ENCODE data around the gene MT1F. TPM values are rescaled to one million over a fixed set of nuclear protein-coding genes. Genes with fewer than 3 reads are reported as not detected.

MT1F gene
- total RNA-seq, 1 donor from 2014 or later = 3.4 TPM

DNA sequence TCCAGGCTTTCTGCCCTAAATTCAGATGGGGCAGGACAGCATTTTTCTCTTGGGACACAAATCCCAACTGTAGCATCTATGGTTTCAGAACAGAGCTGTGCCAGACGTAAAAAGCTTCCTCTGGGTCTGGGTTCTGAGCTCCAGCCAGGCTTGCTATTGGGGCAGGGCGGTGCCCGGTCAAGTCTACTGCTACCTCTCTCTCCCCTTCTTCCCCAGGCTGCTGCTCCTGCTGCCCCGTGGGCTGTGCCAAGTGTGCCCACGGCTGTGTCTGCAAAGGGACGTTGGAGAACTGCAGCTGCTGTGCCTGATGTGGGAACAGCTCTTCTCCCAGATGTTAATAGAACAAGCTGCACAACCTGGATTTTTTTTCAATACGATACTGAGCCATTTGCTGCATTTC is 24.2 kb upstream of the MT1F start:
- Mint-ChIP-seq H3K9me3 (ENCODE audit: unreplicated experiment) (peaks cover 9% of the 10 kb centered on the region), H3K4me1 (ENCODE audit: low read depth, unreplicated experiment) (peaks cover 14% of the 10 kb centered on the region), H3K36me3 (ENCODE audit: unreplicated experiment) (no peaks in the 10 kb centered on the region), H3K4me3 (ENCODE audit: unreplicated experiment) (no peak overlapping the region), H3K27me3 (ENCODE audit: unreplicated experiment) (peaks cover 34% of the 10 kb centered on the region), H3K27ac (ENCODE audit: unreplicated experiment) (no peak overlapping the region)
- TF ChIP-seq, protein P1, sequence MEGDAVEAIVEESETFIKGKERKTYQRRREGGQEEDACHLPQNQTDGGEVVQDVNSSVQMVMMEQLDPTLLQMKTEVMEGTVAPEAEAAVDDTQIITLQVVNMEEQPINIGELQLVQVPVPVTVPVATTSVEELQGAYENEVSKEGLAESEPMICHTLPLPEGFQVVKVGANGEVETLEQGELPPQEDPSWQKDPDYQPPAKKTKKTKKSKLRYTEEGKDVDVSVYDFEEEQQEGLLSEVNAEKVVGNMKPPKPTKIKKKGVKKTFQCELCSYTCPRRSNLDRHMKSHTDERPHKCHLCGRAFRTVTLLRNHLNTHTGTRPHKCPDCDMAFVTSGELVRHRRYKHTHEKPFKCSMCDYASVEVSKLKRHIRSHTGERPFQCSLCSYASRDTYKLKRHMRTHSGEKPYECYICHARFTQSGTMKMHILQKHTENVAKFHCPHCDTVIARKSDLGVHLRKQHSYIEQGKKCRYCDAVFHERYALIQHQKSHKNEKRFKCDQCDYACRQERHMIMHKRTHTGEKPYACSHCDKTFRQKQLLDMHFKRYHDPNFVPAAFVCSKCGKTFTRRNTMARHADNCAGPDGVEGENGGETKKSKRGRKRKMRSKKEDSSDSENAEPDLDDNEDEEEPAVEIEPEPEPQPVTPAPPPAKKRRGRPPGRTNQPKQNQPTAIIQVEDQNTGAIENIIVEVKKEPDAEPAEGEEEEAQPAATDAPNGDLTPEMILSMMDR (IDR thresholded peaks at IDR 0.05; ENCODE audit: partially characterized antibody, unreplicated experiment) = no peak
- no peak for DNase-seq

DNA sequence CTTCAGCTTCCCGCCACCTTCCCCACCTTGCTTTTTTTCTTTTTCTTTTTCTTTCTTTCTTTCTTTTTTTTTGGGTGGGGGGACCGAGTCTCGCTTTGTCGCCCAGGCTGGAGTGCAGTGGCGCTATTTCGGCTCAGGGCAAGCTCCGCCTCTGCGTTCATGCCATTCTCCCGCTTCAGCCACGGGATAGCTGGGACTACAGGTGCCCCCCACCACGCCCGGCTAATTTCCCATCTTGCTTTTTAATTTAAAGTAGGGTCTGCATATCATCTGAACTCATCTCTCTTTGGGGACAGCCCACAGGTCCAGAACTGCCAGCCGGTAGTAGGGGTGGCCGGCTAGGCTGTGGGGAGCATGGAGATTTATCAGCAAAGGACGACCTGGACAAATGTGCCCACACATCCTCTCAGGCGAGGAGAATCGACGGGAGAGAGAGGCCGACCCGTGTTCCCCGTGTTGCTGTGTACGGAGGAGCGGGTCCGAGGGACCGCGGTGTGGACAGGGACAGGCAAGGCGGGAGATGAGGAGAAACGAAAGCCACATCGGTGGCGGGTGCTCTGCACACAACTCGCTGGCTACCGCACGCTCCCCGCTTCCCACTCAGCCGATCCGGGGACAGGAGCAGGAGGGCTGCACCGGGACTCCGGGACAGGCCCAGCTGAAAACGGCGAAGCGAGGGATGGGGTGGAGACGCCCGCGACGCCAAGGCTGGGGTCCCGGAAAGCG is 22.9 kb upstream of the MT1F start:
- TF ChIP-seq, protein P1 (IDR thresholded peaks at IDR 0.05; ENCODE audit: partially characterized antibody, unreplicated experiment) = no peak
- Mint-ChIP-seq H3K36me3 (ENCODE audit: unreplicated experiment) (no peaks in the 10 kb centered on the region), H3K4me3 (ENCODE audit: unreplicated experiment) (peak overlapping the region; percentile 57), H3K27me3 (ENCODE audit: unreplicated experiment) (peaks cover 38% of the 10 kb centered on the region), H3K27ac (ENCODE audit: unreplicated experiment) (no peak overlapping the region), H3K9me3 (ENCODE audit: unreplicated experiment) (peaks cover 9% of the 10 kb centered on the region), H3K4me1 (ENCODE audit: low read depth, unreplicated experiment) (peaks cover 14% of the 10 kb centered on the region)
- no peak for DNase-seq

DNA sequence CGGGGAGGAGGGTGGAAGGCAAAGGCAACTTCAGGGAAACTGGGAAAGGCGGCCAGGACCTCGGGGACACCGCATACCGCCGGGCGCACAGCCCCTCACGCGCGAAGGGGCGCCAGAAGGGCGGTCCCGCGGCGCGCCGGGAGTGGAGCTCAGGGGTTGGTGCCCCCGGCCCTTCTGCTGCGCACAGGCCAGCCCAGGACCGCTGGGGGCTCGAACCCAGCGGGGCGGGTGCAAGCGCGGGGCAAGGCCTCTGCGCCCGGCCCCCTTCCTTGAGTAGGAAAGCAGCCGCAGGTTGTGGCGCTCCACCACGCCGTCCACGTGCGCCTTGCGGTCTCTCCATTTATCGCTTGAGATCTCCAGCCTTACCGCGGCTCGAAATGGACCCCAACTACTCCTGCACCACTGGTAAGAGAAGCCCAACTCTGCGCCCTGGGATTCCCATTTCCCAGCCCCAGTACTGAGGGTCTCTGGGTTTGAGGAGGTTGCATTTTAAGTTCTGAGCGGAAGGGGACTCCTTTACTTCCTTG is 22.3 kb upstream of the MT1F start:
- H3K27me3 Mint-ChIP-seq (ENCODE audit: unreplicated experiment) = peaks cover 41% of the 10 kb centered on the region
- no peaks in the 10 kb centered on the region for H3K36me3 Mint-ChIP-seq (ENCODE audit: unreplicated experiment)
- H3K4me3 Mint-ChIP-seq (ENCODE audit: unreplicated experiment) = no peak overlapping the region

DNA sequence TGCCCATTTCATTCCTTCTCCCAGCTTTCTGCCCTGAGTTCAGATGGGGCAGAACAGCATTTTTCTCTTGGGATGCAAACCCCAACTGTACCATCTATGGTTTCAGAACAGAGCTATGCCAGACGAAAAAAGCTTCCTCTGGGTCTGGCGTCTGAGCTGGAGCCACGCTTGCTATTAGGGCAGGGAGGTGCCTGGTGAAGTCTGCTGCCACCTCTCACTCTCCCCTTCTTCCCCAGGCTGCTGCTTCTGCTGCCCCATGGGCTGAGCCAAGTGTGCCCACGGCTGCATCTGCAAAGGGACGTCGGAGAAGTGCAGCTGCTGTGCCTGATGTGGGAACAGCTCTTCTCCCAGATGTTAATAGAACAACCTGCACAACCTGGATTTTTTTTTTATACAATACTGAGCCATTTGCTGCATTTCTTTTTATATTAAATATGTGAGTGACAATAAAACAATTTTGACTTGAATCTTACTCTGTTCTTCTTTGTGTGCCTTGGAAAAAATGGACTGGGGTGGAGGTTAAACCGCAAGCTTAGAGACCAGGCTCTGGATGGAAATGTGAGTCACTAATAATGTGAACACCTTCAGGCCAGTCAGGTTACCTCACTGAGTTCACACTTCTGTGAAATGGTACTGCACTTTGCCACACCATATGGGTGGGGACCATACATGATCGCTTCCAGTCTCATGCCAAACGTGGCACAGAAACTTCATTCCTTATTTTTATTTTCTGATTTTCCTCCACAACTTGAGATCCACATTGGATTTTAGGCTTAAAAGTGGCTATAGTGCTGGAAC is 20.9 kb upstream of the MT1F start:
- no peak overlapping the region for H3K27ac Mint-ChIP-seq (ENCODE audit: unreplicated experiment)
- H3K4me3 Mint-ChIP-seq (ENCODE audit: unreplicated experiment) = no peak overlapping the region
- H3K27me3 Mint-ChIP-seq (ENCODE audit: unreplicated experiment) = peaks cover 48% of the 10 kb centered on the region
- TF ChIP-seq, protein P1 (IDR thresholded peaks at IDR 0.05; ENCODE audit: partially characterized antibody, unreplicated experiment) = no peak
- H3K9me3 Mint-ChIP-seq (ENCODE audit: unreplicated experiment) = peaks cover 5% of the 10 kb centered on the region
- H3K4me1 Mint-ChIP-seq (ENCODE audit: low read depth, unreplicated experiment) = peaks cover 13% of the 10 kb centered on the region
- no peak for DNase-seq
- no peaks in the 10 kb centered on the region for H3K36me3 Mint-ChIP-seq (ENCODE audit: unreplicated experiment)

More for the DNA sequence above, 22.3 kb upstream of the MT1F start:
- TF ChIP-seq, protein P1 (IDR thresholded peaks at IDR 0.05; ENCODE audit: partially characterized antibody, unreplicated experiment) = no peak
- Mint-ChIP-seq H3K4me1 (ENCODE audit: low read depth, unreplicated experiment) (peaks cover 14% of the 10 kb centered on the region), H3K9me3 (ENCODE audit: unreplicated experiment) (peaks cover 9% of the 10 kb centered on the region), H3K27ac (ENCODE audit: unreplicated experiment) (no peak overlapping the region)
- DNase-seq = no peak

All from glutamatergic neuron (in vitro differentiated cells).